ENCODE results near the gene FOXC1. TPM values are rescaled to one million over a fixed set of nuclear protein-coding genes. Genes with fewer than 3 reads are reported as not detected.

The FOXC1 gene
- total RNA-seq, 1 experiment from 2014 or later = not detected

DNA sequence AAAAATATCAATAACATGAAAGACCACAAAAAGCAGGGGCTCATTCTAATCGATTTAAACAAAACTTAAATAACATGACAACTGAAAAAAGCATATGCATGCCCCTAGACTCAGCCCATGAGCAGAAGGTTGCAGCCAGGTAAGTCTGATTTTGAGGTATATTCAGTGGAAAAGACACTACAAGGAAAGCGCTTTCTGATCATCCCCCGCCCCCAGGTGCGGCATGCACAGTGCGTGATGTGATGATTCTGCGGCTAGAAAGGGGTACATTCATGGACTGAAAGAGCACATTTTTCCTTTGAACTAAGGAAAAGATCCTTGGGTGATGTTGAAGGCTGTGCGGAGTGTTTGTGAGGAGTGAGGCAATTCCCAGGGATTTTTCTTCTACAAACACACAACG, 16.9 kb upstream of the FOXC1 start:
- Mint-ChIP-seq H3K36me3 (ENCODE audit: insufficient read depth in 1 of 3, low read depth in 3 of 3) (no peaks in the 10 kb centered on the region), H3K27ac (no peak overlapping the region), H3K27me3 (ENCODE audit: low read depth) (peaks cover 32% of the 10 kb centered on the region), H3K4me3 (no peak overlapping the region), H3K4me1 (peaks cover 13 to 19% of the 10 kb centered on the region in 2 experiments), H3K9me3 (no peaks in the 10 kb centered on the region)
- Histone ChIP-seq H3K4me2 (ENCODE audit: insufficient read depth, insufficient read length, low read length) (no peak overlapping the region), H2AFZ (ENCODE audit: low read length) (no peak overlapping the region), H2BK120ac (ENCODE audit: low read depth, low read length, poor library complexity, severe bottlenecking) (no peak overlapping the region), H4K8ac (replicated peaks; ENCODE audit: insufficient read length, low read depth, low read length) (no peak overlapping the region), H4K91ac (ENCODE audit: insufficient read length, low read depth, low read length) (no peak overlapping the region), H3K4me1 (ENCODE audit: insufficient read depth, low read length) (no peaks in the 10 kb centered on the region), H3K23ac (ENCODE audit: insufficient read length, low read depth, low read length) (no peak overlapping the region), H3K14ac (ENCODE audit: insufficient read depth, low read length) (no peak overlapping the region), H2BK5ac (ENCODE audit: insufficient read length, low read length) (no peak overlapping the region), H2BK15ac (ENCODE audit: low read depth, low read length) (no peak overlapping the region), H3K79me2 (ENCODE audit: insufficient read depth, low read length) (no peaks in the 10 kb centered on the region), H3K4ac (ENCODE audit: low read depth, low read length) (no peak overlapping the region), H2BK20ac (ENCODE audit: low read depth, low read length, poor library complexity, severe bottlenecking) (no peak overlapping the region), H3K27ac (ENCODE audit: insufficient read length, low read depth, low read length) (no peak overlapping the region), H3K9me3 (ENCODE audit: control insufficient read depth, low read depth, low read length) (no peaks in the 10 kb centered on the region), H3K9ac (ENCODE audit: extremely low read depth, insufficient read length, low read length) (no peak overlapping the region), H3K23me2 (ENCODE audit: insufficient read length, low read depth, low read length, poor library complexity, severe bottlenecking) (no peaks in the 10 kb centered on the region), H4K20me1 (ENCODE audit: control insufficient read depth, insufficient read depth, insufficient read length) (no peaks in the 10 kb centered on the region), H3T11ph (ENCODE audit: low read length) (no peak overlapping the region), H2AK5ac (ENCODE audit: insufficient read length, low read length) (no peak overlapping the region), H4K5ac (ENCODE audit: insufficient read length, low read depth, low read length) (no peak overlapping the region), H3K56ac (ENCODE audit: insufficient read length, low read depth, low read length) (no peak overlapping the region), H2BK12ac (ENCODE audit: insufficient read length, low read depth, low read length) (no peak overlapping the region), H3K18ac (ENCODE audit: insufficient read length, low read depth, low read length) (no peak overlapping the region), H3K27me3 (ENCODE audit: insufficient read depth, low read length) (no peaks in the 10 kb centered on the region), H3K79me1 (ENCODE audit: insufficient read depth, low read depth, low read length, poor library complexity, severe bottlenecking) (no peaks in the 10 kb centered on the region)
- no peak for DNase-seq
- TF ChIP-seq, protein P1, sequence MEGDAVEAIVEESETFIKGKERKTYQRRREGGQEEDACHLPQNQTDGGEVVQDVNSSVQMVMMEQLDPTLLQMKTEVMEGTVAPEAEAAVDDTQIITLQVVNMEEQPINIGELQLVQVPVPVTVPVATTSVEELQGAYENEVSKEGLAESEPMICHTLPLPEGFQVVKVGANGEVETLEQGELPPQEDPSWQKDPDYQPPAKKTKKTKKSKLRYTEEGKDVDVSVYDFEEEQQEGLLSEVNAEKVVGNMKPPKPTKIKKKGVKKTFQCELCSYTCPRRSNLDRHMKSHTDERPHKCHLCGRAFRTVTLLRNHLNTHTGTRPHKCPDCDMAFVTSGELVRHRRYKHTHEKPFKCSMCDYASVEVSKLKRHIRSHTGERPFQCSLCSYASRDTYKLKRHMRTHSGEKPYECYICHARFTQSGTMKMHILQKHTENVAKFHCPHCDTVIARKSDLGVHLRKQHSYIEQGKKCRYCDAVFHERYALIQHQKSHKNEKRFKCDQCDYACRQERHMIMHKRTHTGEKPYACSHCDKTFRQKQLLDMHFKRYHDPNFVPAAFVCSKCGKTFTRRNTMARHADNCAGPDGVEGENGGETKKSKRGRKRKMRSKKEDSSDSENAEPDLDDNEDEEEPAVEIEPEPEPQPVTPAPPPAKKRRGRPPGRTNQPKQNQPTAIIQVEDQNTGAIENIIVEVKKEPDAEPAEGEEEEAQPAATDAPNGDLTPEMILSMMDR (conservative IDR thresholded peaks at IDR 0.05) = no peak
- no CpG with 5 or more reads among the region's 8 CpGs for WGBS (ENCODE audit: extremely low coverage, insufficient read length, low lambda C conversion rate)

All from H9 (cell line).